Testis (tissue), 3 donors: ENCODE data around the gene ROBO4. TPM values are rescaled to one million over a fixed set of nuclear protein-coding genes. Genes with fewer than 3 reads are reported as not detected.

Source experiments
- DNase-seq: peaks from one replicate; pipeline ENCODE4 v3.0.0-alpha.2; 2019
- H3K27ac ChIP-seq, 2 donors: fragments of 200-600 bp; sonication (generic); one replicate each; pipeline ENCODE4 v1.5.1; 2019
- H3K27me3 ChIP-seq: fragments of 200-600 bp; sonication (generic); one replicate; pipeline ENCODE4 v1.5.1; 2019
- H3K36me3 ChIP-seq: fragments of 200-600 bp; sonication (generic); one replicate; pipeline ENCODE4 v1.5.1; 2017; ENCODE audit warnings: low read depth; ENCODE audit errors: missing control alignments
- H3K4me1 ChIP-seq: fragments of 200-600 bp; sonication (generic); one replicate; pipeline ENCODE4 v1.5.1; 2019
- H3K4me3 ChIP-seq, 2 donors: fragments of 200-600 bp; sonication (generic); one replicate each; pipeline ENCODE4 v1.5.1; 2017 to 2019
- H3K9me3 ChIP-seq: fragments of 200-600 bp; sonication (generic); one replicate; pipeline ENCODE4 v1.5.1; 2017
- CTCF ChIP-seq, 3 experiments: fragments of 450-650 bp in 2 of 3; fragments of 200-600 bp in 1 of 3; sonication (generic) in 1 of 3; IDR thresholded peaks; one replicate each; pipeline ENCODE4 v1.5.1; 2016 to 2019; ENCODE audit warnings: antibody characterized with exemption in 3 of 3, mild to moderate bottlenecking in 2 of 3, moderate library complexity in 1 of 3
- POLR2A ChIP-seq: fragments of 450-650 bp; IDR thresholded peaks from one replicate; pipeline ENCODE4 v1.6.1; 2017; ENCODE audit warnings: antibody characterized with exemption, mild to moderate bottlenecking, moderate library complexity
- WGBS, 2 donors: methylation state at CpG; one replicate each; pipeline ENCODE4 v1.1.5; 2018; 5-methylcytosine and 5-hydroxymethylcytosine counted together
- intact Hi-C: fragments of 100-400 bp; cut with DNase I; formaldehyde crosslinking; loops from one replicate; pipeline ENCODE4 v1.15.1; 2023; ENCODE audit warnings: low total_unique reads
- polyA plus RNA-seq: library from polyadenylated mRNA; stranded (reverse); fragments of 350-450 nt; fragmentation: Illumina TruSeq; extraction: RNeasy Lipid Tissue Mini Kit (QIAGEN cat#74804); gene quantifications from one replicate; pipeline ENCODE4 v1.2.3, GENCODE V29; 2014; ENCODE audit warnings: low read depth, low replicate concordance; ENCODE audit not compliant: insufficient read depth
- total RNA-seq, 2 donors: library from RNA; depleted of rRNA; stranded (reverse); fragments of >200 nt; gene quantifications; one replicate each; pipeline ENCODE4 v1.2.3, GENCODE V29; 2016

ROBO4 gene
- total and polyA plus RNA-seq, 3 donors from 2014 or later = 5.7 to 8.4 (median 7.0) TPM

- H3K27ac ChIP-seq = no peak overlapping the region
These were observed 45.6 kb upstream of the ROBO4 start for GRCh38 chr11:124943254-124943616.

GRCh38 chr11:124942466-124943253, 45.0 kb upstream of the ROBO4 start:
- Histone ChIP-seq H3K36me3 (no peaks in the 10 kb centered on the region), H3K9me3 (no peaks in the 10 kb centered on the region), H3K4me3 (no peak overlapping the region), H3K4me1 (no peaks in the 10 kb centered on the region), H3K27me3 (no peaks in the 10 kb centered on the region), H3K27ac (no peak overlapping the region)
- TF ChIP-seq CTCF (IDR thresholded peaks at IDR 0.05) (no peak), POLR2A (no peak)
- DNase-seq = no peak
- WGBS, 2 donors = 62 to 66% methylated on average over 6 of the region's 6 CpGs
- intact Hi-C loops = no loop called here

More at GRCh38 chr11:124943254-124943616, 45.6 kb upstream of the ROBO4 start:
- Histone ChIP-seq H3K27me3 (no peaks in the 10 kb centered on the region), H3K4me3 (no peak overlapping the region), H3K36me3 (no peaks in the 10 kb centered on the region), H3K4me1 (no peaks in the 10 kb centered on the region), H3K9me3 (no peaks in the 10 kb centered on the region)
- DNase-seq = no peak
- intact Hi-C loops = no loop called here
- no peak for TF ChIP-seq POLR2A
- no peak for TF ChIP-seq CTCF (IDR thresholded peaks at IDR 0.05)
- 68 to 83% methylated on average over 5 of the region's 5 CpGs for WGBS, 2 donors

DNA sequence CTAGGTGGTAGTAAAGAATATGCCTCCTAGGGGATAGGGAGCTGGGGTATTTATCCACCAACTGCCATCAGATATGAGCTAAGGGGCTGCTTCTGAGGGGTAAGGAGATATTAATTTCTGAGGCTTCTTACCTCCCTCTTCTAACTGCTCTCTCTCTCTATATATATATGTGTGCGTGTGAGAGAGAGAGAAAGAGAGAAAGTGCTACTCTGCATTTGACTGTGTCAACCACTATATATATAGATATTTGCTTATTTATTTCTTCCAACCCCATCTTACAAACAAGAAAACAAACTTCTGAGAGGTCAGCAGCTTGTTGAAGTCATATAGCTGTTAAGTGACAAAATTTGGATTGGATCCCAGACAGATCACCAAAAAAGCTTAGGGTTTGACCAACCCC, 44.0 kb upstream of the ROBO4 start:
- intact Hi-C loops = no loop called here
- Histone ChIP-seq H3K9me3 (no peaks in the 10 kb centered on the region), H3K4me1 (no peaks in the 10 kb centered on the region), H3K36me3 (no peaks in the 10 kb centered on the region), H3K27me3 (no peaks in the 10 kb centered on the region), H3K4me3 (no peak overlapping the region), H3K27ac (no peak overlapping the region)
- DNase-seq = no peak
- TF ChIP-seq POLR2A = no peak
- no peak for TF ChIP-seq CTCF (IDR thresholded peaks at IDR 0.05)
- 97 to 100% methylated on average over 1 of the region's 1 CpG for WGBS, 2 donors

DNA sequence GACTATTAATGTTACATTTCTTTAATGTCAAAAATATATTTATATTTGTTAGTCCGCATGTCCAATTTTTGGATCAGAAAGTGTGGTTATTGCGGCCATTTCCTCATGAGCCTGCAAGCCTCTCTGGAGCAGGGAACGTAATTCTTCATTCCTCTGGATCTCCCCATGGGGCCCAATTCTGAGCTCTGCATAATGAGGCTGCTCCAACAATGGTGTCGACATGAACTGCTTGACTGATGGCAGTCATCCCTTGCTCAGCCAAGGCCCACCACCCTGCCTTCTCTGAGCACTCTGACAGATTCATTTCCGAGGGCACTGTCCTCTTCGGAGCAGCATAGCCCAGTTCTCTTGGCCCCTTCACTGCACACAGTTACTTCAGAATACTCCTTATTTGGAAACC, 41.3 kb upstream of the ROBO4 start:
- Histone ChIP-seq H3K4me3 (no peak overlapping the region), H3K27me3 (no peaks in the 10 kb centered on the region), H3K27ac (no peak overlapping the region), H3K36me3 (no peaks in the 10 kb centered on the region), H3K4me1 (no peaks in the 10 kb centered on the region), H3K9me3 (no peaks in the 10 kb centered on the region)
- intact Hi-C loops = no loop called here
- DNase-seq = no peak
- TF ChIP-seq CTCF (IDR thresholded peaks at IDR 0.05) (no peak), POLR2A (no peak)
- 79 to 86% methylated on average over 6 of the region's 6 CpGs for WGBS, 2 donors

DNA sequence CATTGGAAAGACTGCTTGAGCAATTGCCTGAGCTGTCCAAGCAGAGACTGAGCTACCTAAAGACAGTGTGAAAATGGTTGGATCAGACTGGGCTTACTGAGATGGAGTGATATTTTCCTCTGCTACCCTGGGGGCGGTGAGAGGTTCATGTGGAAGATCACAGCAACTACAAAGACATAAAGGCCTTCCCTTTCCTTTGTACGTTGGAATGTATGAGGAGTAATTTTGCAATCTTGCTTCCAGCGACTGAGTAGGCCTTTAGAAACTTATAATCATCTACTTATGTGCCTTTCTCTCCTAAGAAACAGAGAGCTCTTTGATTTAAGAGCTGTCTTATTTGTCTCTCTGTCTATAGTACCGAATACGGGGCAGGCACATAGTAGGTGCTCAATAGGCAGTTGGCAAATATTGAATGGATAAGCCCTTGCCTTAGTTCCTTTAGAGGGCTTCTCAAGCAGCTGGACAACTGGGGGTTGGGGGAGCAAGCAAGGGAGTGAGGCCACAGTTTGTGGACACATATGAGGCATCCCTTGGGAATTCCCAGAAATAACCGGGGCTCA, 40.6 kb upstream of the ROBO4 start:
- TF ChIP-seq CTCF (IDR thresholded peaks at IDR 0.05) = no peak
- TF ChIP-seq POLR2A = no peak
- Histone ChIP-seq H3K4me3 (no peak overlapping the region), H3K36me3 (no peaks in the 10 kb centered on the region), H3K9me3 (no peaks in the 10 kb centered on the region), H3K4me1 (no peaks in the 10 kb centered on the region), H3K27ac (no peak overlapping the region), H3K27me3 (no peaks in the 10 kb centered on the region)
- WGBS, 2 donors = 86 to 90% methylated on average over 6 of the region's 6 CpGs
- no peak for DNase-seq
- intact Hi-C loops = no loop called here
